Transverse colon (tissue), 4 donors: ENCODE measurements around the gene STAB2. TPM values are rescaled to one million over a fixed set of nuclear protein-coding genes. Genes with fewer than 3 reads are reported as not detected.

ENCODE experiments used
- DNase-seq: peaks from one replicate; pipeline ENCODE4 v3.0.0-alpha.2; 2019
- H3K27ac ChIP-seq, 4 donors: fragments of 200-600 bp; sonication (generic); 2 replicates each; pipeline ENCODE4 v1.5.1; 2016 to 2018; ENCODE audit warnings: inconsistent platforms in 4 of 4
- H3K27me3 ChIP-seq: fragments of 200-600 bp; sonication (generic); 2 replicates; pipeline ENCODE4 v1.5.1; 2017; ENCODE audit warnings: inconsistent platforms
- H3K36me3 ChIP-seq, 4 donors: fragments of 200-600 bp; sonication (generic); 2 replicates each; pipeline ENCODE4 v1.5.1; 2017 to 2019; ENCODE audit warnings: inconsistent platforms in 4 of 4
- H3K4me1 ChIP-seq, 4 donors: fragments of 200-600 bp; sonication (generic); 2 replicates each; pipeline ENCODE4 v1.5.1; 2017 to 2020; ENCODE audit warnings: inconsistent platforms in 4 of 4
- H3K4me3 ChIP-seq, 4 donors: fragments of 200-600 bp; sonication (generic); 1 replicate in 1 of 4; 2 replicates in 3 of 4; pipeline versions ENCODE4 v1.5.1 to v1.6.1; 2017 to 2019; ENCODE audit warnings: inconsistent platforms in 4 of 4
- H3K9me3 ChIP-seq, 2 donors: fragments of 200-600 bp; sonication (generic); 2 replicates each; pipeline ENCODE4 v1.5.1; 2017 to 2019; ENCODE audit warnings: inconsistent platforms in 2 of 2
- CTCF ChIP-seq, 5 experiments: fragments of 200-600 bp in 3 of 5; fragments of 450-650 bp in 2 of 5; sonication (generic) in 3 of 5; IDR thresholded peaks; 1 replicate in 2 of 5; 2 replicates in 3 of 5; pipeline ENCODE4 v1.5.1; 2016 to 2017; ENCODE audit warnings: antibody characterized with exemption in 5 of 5, inconsistent platforms in 3 of 5, mild to moderate bottlenecking in 2 of 5, moderate library complexity in 1 of 5
- EP300 ChIP-seq: sonication (generic); formaldehyde crosslinking; IDR thresholded peaks from one replicate; pipeline ENCODE4 v1.6.1; 2017; ENCODE audit warnings: antibody characterized with exemption, low read depth
- POLR2A ChIP-seq: fragments of 450-650 bp; IDR thresholded peaks from one replicate; pipeline ENCODE4 v1.6.1; 2016; ENCODE audit warnings: antibody characterized with exemption, mild to moderate bottlenecking, moderate library complexity
- POLR2AphosphoS5 ChIP-seq, 3 donors: sonication (generic); formaldehyde crosslinking; IDR thresholded peaks; one replicate each; pipeline ENCODE4 v1.6.1; 2016; ENCODE audit warnings: antibody characterized with exemption in 3 of 3
- WGBS, 2 donors: methylation state at CpG; one replicate each; pipeline ENCODE4 v1.1.5; 2018; ENCODE audit warnings: low coverage in 1 of 2; 5-methylcytosine and 5-hydroxymethylcytosine counted together
- in situ Hi-C, 4 donors: fragments of 200-750 bp; cut with MboI; loops; one replicate each; pipeline versions ENCODE4 v1.15.0 to v1.15.1; 2017; ENCODE audit warnings: low sequenced_read_pairs in 3 of 4, low pct_ligation_motif_present in 1 of 4, low pct_unique_long_range_greater_than_20kb in 1 of 4
- intact Hi-C: fragments of 100-400 bp; cut with DNase I; formaldehyde crosslinking; loops from one replicate; pipeline ENCODE4 v1.15.1; 2023; ENCODE audit warnings: low total_unique reads
- total RNA-seq, 4 donors: library from RNA; depleted of rRNA; stranded (reverse); fragments of >200 nt; gene quantifications; one replicate each; pipeline ENCODE4 v1.1.0, GENCODE V29; 2016

Gene STAB2
- total RNA-seq, 4 donors from 2014 or later, result 0.48 to 1.9 (median 1.1) TPM; not detected in 1

- H3K9me3 ChIP-seq, result no peaks in the 10 kb centered on the region
- 66 to 73% methylated on average over 4 to 10 of the region's 15 CpGs for WGBS, 2 donors
- no peak for TF ChIP-seq POLR2A
- no peak for TF ChIP-seq EP300
- peak; percentile 50 to 66 (median 56) for TF ChIP-seq CTCF (IDR thresholded peaks at IDR 0.05)
- in situ Hi-C loops (loop anchor here in 1 of 4 donors (25.0 kb wide), 1 partner anchor 230 kb away; no protein-coding TSS in a partner anchor), intact Hi-C loops (no loop called here)
- DNase-seq, result peak; percentile 72
- H3K27me3 ChIP-seq, result no peaks in the 10 kb centered on the region
- no peaks in the 10 kb centered on the region for H3K4me1 ChIP-seq
- no peak overlapping the region for H3K27ac ChIP-seq
- H3K36me3 ChIP-seq, result no peaks in the 10 kb centered on the region
- no peak overlapping the region for H3K4me3 ChIP-seq
These were observed 45.6 kb downstream of the STAB2 start for GRCh38 chr12:103632554-103633216.

GRCh38 chr12:103634732-103635131 is 47.7 kb downstream of the STAB2 start:
- DNase-seq, result no peak
- Histone ChIP-seq H3K9me3 (no peaks in the 10 kb centered on the region), H3K4me3 (no peak overlapping the region), H3K36me3 (no peaks in the 10 kb centered on the region), H3K27me3 (no peaks in the 10 kb centered on the region), H3K4me1 (no peaks in the 10 kb centered on the region), H3K27ac (no peak overlapping the region)
- TF ChIP-seq POLR2A (no peak), POLR2AphosphoS5 (IDR thresholded peaks at IDR 0.05) (no peak), CTCF (IDR thresholded peaks at IDR 0.05) (no peak), EP300 (no peak)
- intact Hi-C loops, result no loop called here
- WGBS, 2 donors, result 79 to 81% methylated on average over 4 of the region's 4 CpGs
- in situ Hi-C loops, result loop anchor here in 1 of 4 donors (25.0 kb wide), 1 partner anchor 228 kb away; no protein-coding TSS in a partner anchor

- no peak for TF ChIP-seq CTCF (IDR thresholded peaks at IDR 0.05)
- no peak for TF ChIP-seq POLR2AphosphoS5 (IDR thresholded peaks at IDR 0.05)
- TF ChIP-seq POLR2A, result no peak
- no peak for TF ChIP-seq EP300
- Histone ChIP-seq H3K4me1 (no peaks in the 10 kb centered on the region), H3K27ac (no peak overlapping the region), H3K36me3 (no peaks in the 10 kb centered on the region), H3K27me3 (no peaks in the 10 kb centered on the region), H3K4me3 (no peak overlapping the region), H3K9me3 (no peaks in the 10 kb centered on the region)
- 93 to 100% methylated on average over 1 to 4 of the region's 4 CpGs for WGBS, 2 donors
- in situ Hi-C loops (loop anchor here in 1 of 4 donors (25.0 kb wide), 1 partner anchor 227 kb away; no protein-coding TSS in a partner anchor), intact Hi-C loops (no loop called here)
- no peak for DNase-seq
These were observed 48.3 kb downstream of the STAB2 start for GRCh38 chr12:103635419-103635818.

GRCh38 chr12:103637021-103637420 is 49.9 kb downstream of the STAB2 start:
- in situ Hi-C loops, result loop anchor here in 1 of 4 donors (25.0 kb wide), 1 partner anchor 225 kb away; no protein-coding TSS in a partner anchor
- intact Hi-C loops, result no loop called here
- Histone ChIP-seq H3K27ac (no peak overlapping the region), H3K36me3 (no peaks in the 10 kb centered on the region), H3K27me3 (no peaks in the 10 kb centered on the region), H3K4me3 (no peak overlapping the region), H3K4me1 (no peaks in the 10 kb centered on the region), H3K9me3 (no peaks in the 10 kb centered on the region)
- no peak for TF ChIP-seq POLR2A
- no peak for TF ChIP-seq EP300
- no peak for TF ChIP-seq POLR2AphosphoS5 (IDR thresholded peaks at IDR 0.05)
- TF ChIP-seq CTCF (IDR thresholded peaks at IDR 0.05), result no peak
- 71 to 79% methylated on average over 7 of the region's 7 CpGs for WGBS, 2 donors
- DNase-seq, result no peak
